K562 (cell line): ENCODE data around the gene LIPI. TPM values are rescaled to one million over a fixed set of nuclear protein-coding genes. Genes with fewer than 3 reads are reported as not detected.
A peak's percentile ranks its signal among the peaks of the same experiment; 100 is the strongest.

Source experiments
- ATAC-seq: fragments of 200-7000 bp; cut with Tn5 transposase; 3 replicates; pipeline ENCODE4 v1.9.1; 2020; ENCODE audit warnings: moderate library complexity
- BruUV-seq: library from RNA; stranded (reverse); fragments of 400-500 nt; replicated peaks from 2 replicates; lab custom pipeline; 2021; lab: Mats Ljungman, UMichigan
- CTCF ChIA-PET: fragments of 300-600 bp; formaldehyde crosslinking; extraction: SDS; loops from one replicate; lab custom pipeline; 2021; ENCODE audit warnings: low intra/inter-chr PET ratio; lab: Yijun Ruan, JAX
- POLR2A ChIA-PET: fragments of 300-600, 350-650 bp; sonication (Branson Sonifier 250); formaldehyde crosslinking; extraction: SDS; loops from one replicate; lab custom pipeline; 2021; ENCODE audit warnings: antibody characterized with exemption, inconsistent platforms; lab: Yijun Ruan, JAX
- DNase-seq, 4 experiments: peaks; one replicate each; pipeline versions ENCODE4 v3.0.0 to v3.0.0-alpha.2; 2011 to 2018; ENCODE audit warnings: low spot score in 3 of 4, mixed read lengths in 3 of 4; ENCODE audit errors: extremely low read depth in 1 of 4
- FAIRE-seq: peaks from 2 replicates; lab custom pipeline; 2011; peaks lifted over from hg19 to GRCh38; lab: Jason Lieb, UNC
- H2AFZ ChIP-seq: 2 replicates; pipeline ENCODE4 v1.6.0; 2011; ENCODE audit warnings: low read depth, low read length, control low read depth, inconsistent platforms
- H3K27ac ChIP-seq: fragments of 200-600 bp; 3 replicates; pipeline ENCODE4 v1.8.0; 2011; ENCODE audit warnings: low read depth, mild to moderate bottlenecking, control low read depth, inconsistent platforms, low read length, moderate library complexity, mixed read lengths; ENCODE audit errors: extremely low read depth
- H3K27me3 ChIP-seq, 2 experiments: fragments of 300-600 bp in 1 of 2; 2 replicates in 1 of 2; 3 replicates in 1 of 2; pipeline versions ENCODE4 v1.6.0 to v1.8.0; 2011; ENCODE audit warnings: inconsistent platforms in 2 of 2, low read length in 2 of 2, mild to moderate bottlenecking in 1 of 2, mixed read lengths in 1 of 2, moderate library complexity in 1 of 2; ENCODE audit not compliant: control insufficient read depth in 2 of 2, insufficient read depth in 2 of 2
- H3K36me3 ChIP-seq: fragments of 300-600 bp; 3 replicates; pipeline ENCODE4 v1.8.0; 2011; ENCODE audit warnings: mild to moderate bottlenecking, low read length, inconsistent platforms; ENCODE audit not compliant: control insufficient read depth, insufficient read depth
- H3K4me1 ChIP-seq, 2 experiments: fragments of 200-600 bp in 1 of 2; replicated peaks in 1 of 2; 2 replicates in 1 of 2; 3 replicates in 1 of 2; pipeline versions ENCODE4 v1.5.1 to v1.8.0; 2011; ENCODE audit warnings: inconsistent platforms in 2 of 2, low read length in 2 of 2, mild to moderate bottlenecking in 1 of 2, mixed read lengths in 1 of 2, moderate library complexity in 1 of 2; ENCODE audit not compliant: control insufficient read depth in 2 of 2, insufficient read depth in 2 of 2
- H3K4me2 ChIP-seq: 2 replicates; pipeline ENCODE4 v1.6.1; 2011; ENCODE audit warnings: low read length, control low read depth, inconsistent platforms, mixed read lengths; ENCODE audit not compliant: insufficient read depth
- H3K4me3 ChIP-seq: fragments of 200-600 bp; sonication (generic), shearing (Covaris generic); 2 replicates; pipeline ENCODE4 v1.5.1; 2016; ENCODE audit warnings: control low read depth, inconsistent platforms
- H3K79me2 ChIP-seq: fragments of 200-600 bp; 3 replicates; pipeline ENCODE4 v1.8.0; 2011; ENCODE audit warnings: low read length, inconsistent platforms; ENCODE audit not compliant: control insufficient read depth, insufficient read depth
- H3K9ac ChIP-seq, 2 experiments: 2 replicates each; pipeline versions ENCODE4 v1.6.0 to v1.6.1; 2011; ENCODE audit warnings: low read depth in 2 of 2, low read length in 2 of 2, control low read depth in 1 of 2, inconsistent platforms in 1 of 2, mild to moderate bottlenecking in 1 of 2, mixed read lengths in 1 of 2; ENCODE audit not compliant: insufficient read depth in 1 of 2
- H3K9me1 ChIP-seq: one replicate; pipeline ENCODE4 v1.6.0; 2011; ENCODE audit warnings: inconsistent platforms, mild to moderate bottlenecking, low read length, moderate library complexity; ENCODE audit not compliant: control insufficient read depth, insufficient read depth
- H3K9me3 ChIP-seq: replicated peaks from 2 replicates; pipeline ENCODE4 v1.5.1; 2011; ENCODE audit warnings: low read depth, low read length, inconsistent platforms; ENCODE audit not compliant: control insufficient read depth, insufficient read depth
- H4K20me1 ChIP-seq: replicated peaks from 2 replicates; pipeline ENCODE4 v1.6.1; 2011; ENCODE audit warnings: low read length, inconsistent platforms, mixed read lengths; ENCODE audit not compliant: control insufficient read depth, insufficient read depth
- ELF1 ChIP-seq: fragments of 200-800 bp; sonication (Bioruptor generic); IDR thresholded peaks from 2 replicates; pipeline ENCODE4 v1.6.1; 2016; ENCODE audit warnings: missing genetic modification characterization, missing compliant biosample characterization
- EP300 ChIP-seq: IDR thresholded peaks from 2 replicates; pipeline ENCODE4 v1.6.1; 2012; ENCODE audit warnings: low read length, improper control_type of control experiment
- FOXA3 ChIP-seq, 2 experiments: fragments of 450-650 bp in 1 of 2; sonication (generic) in 1 of 2; formaldehyde crosslinking; IDR thresholded peaks in 1 of 2; conservative IDR thresholded peaks in 1 of 2; 2 replicates each; pipeline versions ENCODE4 v1.4.0 to v1.8.0; 2020 to 2022; ENCODE audit warnings: mild to moderate bottlenecking in 2 of 2, missing genetic modification reagents in 1 of 2
- HLTF ChIP-seq: fragments of 450-650 bp; IDR thresholded peaks from 2 replicates; pipeline ENCODE4 v1.6.1; 2016
- LCOR ChIP-seq: sonication (generic); formaldehyde crosslinking; IDR thresholded peaks from 2 replicates; pipeline ENCODE4 v1.8.0; 2022; ENCODE audit warnings: mild to moderate bottlenecking, missing genetic modification reagents
- MEIS2 ChIP-seq: fragments of 450-650 bp; IDR thresholded peaks from 2 replicates; pipeline ENCODE4 v1.6.1; 2014; ENCODE audit warnings: mild to moderate bottlenecking; ENCODE audit not compliant: partially characterized antibody
- SMAD3 ChIP-seq: fragments of 450-650 bp; formaldehyde crosslinking; conservative IDR thresholded peaks from 2 replicates; pipeline ENCODE4 v1.4.0; 2020; ENCODE audit warnings: mild to moderate bottlenecking
- SMARCE1 ChIP-seq: fragments of 450-650 bp; IDR thresholded peaks from 2 replicates; pipeline ENCODE4 v1.7.1; 2016; ENCODE audit warnings: mild to moderate bottlenecking
- SOX6 ChIP-seq: fragments of 450-650 bp; IDR thresholded peaks from 2 replicates; pipeline ENCODE4 v1.6.1; 2014; ENCODE audit warnings: mild to moderate bottlenecking
- TAL1 ChIP-seq: fragments of 450-650 bp; IDR thresholded peaks from 2 replicates; pipeline ENCODE4 v1.6.1; 2016; ENCODE audit warnings: mild to moderate bottlenecking
- WGBS: fragments of 100-300 bp; shearing (Covaris generic); methylation state at CpG from one replicate; pipeline ENCODE4 v1.1.6; 2016; ENCODE audit warnings: low coverage, mixed read lengths; ENCODE audit not compliant: insufficient coverage; ENCODE audit errors: missing lambda C conversion rate; 5-methylcytosine and 5-hydroxymethylcytosine counted together
- in situ Hi-C: fragments of 300-500 bp; cut with MboI; formaldehyde crosslinking; loops from 4 replicates; pipeline ENCODE4 v1.15.0; 2018; ENCODE audit warnings: inconsistent platforms, mixed read lengths
- intact Hi-C: fragments of 100-400 bp; cut with micrococcal nuclease; formaldehyde crosslinking; loops from 2 replicates; pipeline ENCODE4 v1.14.2; 2022
- polyA plus RNA-seq, 8 experiments: library from polyadenylated mRNA; depleted of rRNA in 4 of 8; stranded (reverse) in 5 of 8; unstranded in 3 of 8; fragments of >200 nt; fragmentation: Nextera tagmentation in 2 of 8; fragmentation: Illumina TruSeq in 1 of 8; extraction: Ambion mirVana in 2 of 8; extraction: Trizol in 1 of 8; gene quantifications; 2 replicates each; pipeline versions ENCODE4 v1.2.1 to v1.2.3, GENCODE V29; 2011 to 2014; ENCODE audit warnings: inconsistent platforms in 1 of 8, missing spikeins in 1 of 8
- total RNA-seq, 7 experiments: library from RNA; depleted of rRNA in 6 of 7; stranded (reverse); fragments of >200 nt in 6 of 7; fragmentation: Illumina TruSeq in 2 of 7; extraction: Trizol in 2 of 7; gene quantifications; 2 replicates each; pipeline versions ENCODE4 v1.2.1 to v1.2.3, GENCODE V29; 2011 to 2021; ENCODE audit warnings: low replicate concordance in 1 of 7
- TF ChIP-seq, protein P1 (sequence below): sonication (generic); formaldehyde crosslinking; IDR thresholded peaks from 2 replicates; pipeline ENCODE4 v1.8.0; 2022; ENCODE audit warnings: mild to moderate bottlenecking, missing genetic modification reagents
- TF ChIP-seq, protein P2 (sequence below): sonication (generic); formaldehyde crosslinking; IDR thresholded peaks from 2 replicates; pipeline ENCODE4 v1.9.0; 2022; ENCODE audit warnings: mild to moderate bottlenecking, missing genetic modification reagents

LIPI gene
- total and polyA plus RNA-seq, 9 of the 15 experiments (the other 6 are each of a cell fraction or from before 2014, with no cell fraction given), result not detected

DNA sequence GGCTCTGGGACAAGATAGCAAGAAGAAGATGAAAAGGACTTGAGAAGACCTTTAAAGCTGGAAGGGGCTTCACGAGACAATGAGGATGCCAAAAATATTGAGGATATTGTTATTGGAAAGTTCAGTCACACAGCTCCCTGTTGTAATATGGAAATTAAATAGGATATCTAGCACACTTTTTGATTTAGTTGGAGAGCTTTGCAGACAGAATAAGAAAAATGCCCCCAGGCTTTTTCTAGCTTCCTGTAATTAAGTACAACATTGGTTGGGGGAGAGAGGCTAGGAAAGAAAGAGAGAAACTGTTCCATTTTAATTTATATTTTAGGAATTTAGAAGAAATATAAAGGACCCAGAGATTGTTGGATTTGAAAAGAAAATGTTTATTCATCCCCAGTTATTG is 32.7 kb upstream of the LIPI start:
- CTCF ChIA-PET, result no interaction called here
- DNase-seq, result no peak
- no peak for FAIRE-seq
- no peaks in the 10 kb centered on the region for H3K79me2 ChIP-seq
- no peaks in the 10 kb centered on the region for H3K36me3 ChIP-seq
- no peak for TF ChIP-seq LCOR (CRISPR knock-in tag)
- TF ChIP-seq SMAD3 (CRISPR knock-in tag), result no peak
- no peak for TF ChIP-seq EP300
- TF ChIP-seq HLTF, result no peak
- no peak overlapping the region for H2AFZ ChIP-seq
- no peaks in the 10 kb centered on the region for H4K20me1 ChIP-seq
- H3K9me3 ChIP-seq, result no peaks in the 10 kb centered on the region
- intact Hi-C loops (no loop called here), in situ Hi-C loops (no loop called here)
- no peaks in the 10 kb centered on the region; a peak in 1 of 5 replicates for H3K4me1 ChIP-seq
- no peak overlapping the region for H3K4me3 ChIP-seq
- WGBS, result 0% methylated on average over 1 of the region's 1 CpG
- BruUV-seq, result no TSS peak
- POLR2A ChIA-PET, result no interaction called here
- no peak overlapping the region for H3K27ac ChIP-seq
- H3K9ac ChIP-seq, result no peak overlapping the region
- no peak for ATAC-seq
- H3K27me3 ChIP-seq, result no peaks in the 10 kb centered on the region
- H3K9me1 ChIP-seq, result no peaks in the 10 kb centered on the region
- no peak overlapping the region for H3K4me2 ChIP-seq

DNA sequence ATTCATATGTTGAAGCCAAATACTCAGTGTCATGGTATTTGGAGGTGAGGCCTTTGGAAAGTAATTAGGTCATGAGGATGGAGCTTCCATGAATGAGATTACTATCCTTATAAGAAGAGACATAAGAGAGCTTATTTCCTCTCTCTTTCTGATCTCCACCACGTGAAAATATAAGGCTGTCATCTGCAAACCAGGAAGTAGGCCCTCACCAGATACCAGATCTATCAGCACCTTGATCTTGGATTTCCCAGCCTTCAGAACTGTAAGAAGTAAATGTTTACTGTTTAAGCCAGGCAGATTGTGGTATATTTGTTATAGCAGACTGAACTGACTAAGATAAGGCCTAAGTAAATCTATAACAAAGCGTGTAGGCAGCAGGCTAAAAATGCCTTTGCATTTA is 30.5 kb upstream of the LIPI start:
- ATAC-seq (no peak), FAIRE-seq (no peak), DNase-seq (no peak)
- CTCF ChIA-PET, result no interaction called here
- no TSS peak for BruUV-seq
- H3K9me1 ChIP-seq, result no peaks in the 10 kb centered on the region
- H3K79me2 ChIP-seq, result no peaks in the 10 kb centered on the region
- H4K20me1 ChIP-seq, result no peaks in the 10 kb centered on the region
- H3K36me3 ChIP-seq, result no peaks in the 10 kb centered on the region
- 3% methylated on average over 2 of the region's 2 CpGs for WGBS
- H3K9ac ChIP-seq, result no peak overlapping the region
- H3K4me1 ChIP-seq, result no peaks in the 10 kb centered on the region; a peak in 1 of 5 replicates
- no peak overlapping the region for H3K27ac ChIP-seq
- no peak overlapping the region for H3K4me3 ChIP-seq
- TF ChIP-seq FOXA3 (CRISPR knock-in tag; conservative IDR thresholded peaks at IDR 0.05 in 1 of 2, IDR thresholded peaks at IDR 0.05 in 1 of 2), result peak in 1 of 2 experiments; percentile 39; a peak in 1 of 4 replicates
- TF ChIP-seq, protein P1, sequence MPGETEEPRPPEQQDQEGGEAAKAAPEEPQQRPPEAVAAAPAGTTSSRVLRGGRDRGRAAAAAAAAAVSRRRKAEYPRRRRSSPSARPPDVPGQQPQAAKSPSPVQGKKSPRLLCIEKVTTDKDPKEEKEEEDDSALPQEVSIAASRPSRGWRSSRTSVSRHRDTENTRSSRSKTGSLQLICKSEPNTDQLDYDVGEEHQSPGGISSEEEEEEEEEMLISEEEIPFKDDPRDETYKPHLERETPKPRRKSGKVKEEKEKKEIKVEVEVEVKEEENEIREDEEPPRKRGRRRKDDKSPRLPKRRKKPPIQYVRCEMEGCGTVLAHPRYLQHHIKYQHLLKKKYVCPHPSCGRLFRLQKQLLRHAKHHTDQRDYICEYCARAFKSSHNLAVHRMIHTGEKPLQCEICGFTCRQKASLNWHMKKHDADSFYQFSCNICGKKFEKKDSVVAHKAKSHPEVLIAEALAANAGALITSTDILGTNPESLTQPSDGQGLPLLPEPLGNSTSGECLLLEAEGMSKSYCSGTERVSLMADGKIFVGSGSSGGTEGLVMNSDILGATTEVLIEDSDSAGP, result no peak
- peak; percentile 27; the same call in 1 of the 2 replicates for TF ChIP-seq TAL1
- TF ChIP-seq SMARCE1, result peak; percentile 57; the same call in 1 of the 2 replicates
- peak; percentile 49 for TF ChIP-seq MEIS2
- TF ChIP-seq, protein P2, sequence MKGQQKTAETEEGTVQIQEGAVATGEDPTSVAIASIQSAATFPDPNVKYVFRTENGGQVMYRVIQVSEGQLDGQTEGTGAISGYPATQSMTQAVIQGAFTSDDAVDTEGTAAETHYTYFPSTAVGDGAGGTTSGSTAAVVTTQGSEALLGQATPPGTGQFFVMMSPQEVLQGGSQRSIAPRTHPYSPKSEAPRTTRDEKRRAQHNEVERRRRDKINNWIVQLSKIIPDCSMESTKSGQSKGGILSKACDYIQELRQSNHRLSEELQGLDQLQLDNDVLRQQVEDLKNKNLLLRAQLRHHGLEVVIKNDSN (CRISPR knock-in tag), result no peak
- peak; percentile 64 for TF ChIP-seq ELF1
- TF ChIP-seq SOX6, result peak; percentile 49; the same call in 1 of the 2 replicates
- H3K27me3 ChIP-seq, result no peaks in the 10 kb centered on the region
- no peaks in the 10 kb centered on the region for H3K9me3 ChIP-seq
- POLR2A ChIA-PET, result no interaction called here
- H3K4me2 ChIP-seq, result no peak overlapping the region
- intact Hi-C loops (no loop called here), in situ Hi-C loops (no loop called here)
- H2AFZ ChIP-seq, result peak overlapping the region; percentile 61; the same call in 1 of the 2 replicates
